ENCODE measurements around the gene LRRC25.

Gene LRRC25

GRCh38 chr19:18431351-18432197 lies 34.2 kb upstream of the LRRC25 start (continued):
- TF ChIP-seq HIC1 (tag by site-specific recombination; IDR thresholded peaks at IDR 0.05) = peak; percentile 83
- no peak for TF ChIP-seq ELK4 (IDR thresholded peaks at IDR 0.05; ENCODE audit: borderline replicate concordance, low read depth, low read length)
- TF ChIP-seq ZNF112 (tag by site-specific recombination; IDR thresholded peaks at IDR 0.05) = no peak
- no peak for TF ChIP-seq ZNF280C (tag by site-specific recombination; IDR thresholded peaks at IDR 0.05)
- no peak for TF ChIP-seq ZBTB26 (tag by site-specific recombination; optimal IDR thresholded peaks at IDR 0.05)
- no peak for TF ChIP-seq HOXC10 (CRISPR knock-in tag; IDR thresholded peaks at IDR 0.05)
- no peak for TF ChIP-seq ZNF114 (tag by site-specific recombination; IDR thresholded peaks at IDR 0.05)
- no peak for TF ChIP-seq ZNF18 (tag by site-specific recombination; IDR thresholded peaks at IDR 0.05)
- TF ChIP-seq IKZF3 (tag by site-specific recombination; IDR thresholded peaks at IDR 0.05) = peak; percentile 84
- peak; percentile 42; the same call in 1 of the 2 replicates for TF ChIP-seq ZBTB48 (tag by site-specific recombination; IDR thresholded peaks at IDR 0.05)
- no peak for TF ChIP-seq ZBTB17 (tag by site-specific recombination; IDR thresholded peaks at IDR 0.05)
- TF ChIP-seq ZBTB10 (tag by site-specific recombination; IDR thresholded peaks at IDR 0.05) = peak; percentile 57
- no peak for TF ChIP-seq PBX3 (CRISPR knock-in tag; IDR thresholded peaks at IDR 0.05)
- no peak for TF ChIP-seq MEIS1 (CRISPR knock-in tag; IDR thresholded peaks at IDR 0.05; ENCODE audit: borderline replicate concordance)
- TF ChIP-seq ZNF362 (tag by site-specific recombination; IDR thresholded peaks at IDR 0.05) = no peak
- no peak for TF ChIP-seq ZFP69B (tag by site-specific recombination; IDR thresholded peaks at IDR 0.05)
- TF ChIP-seq ZNF221 (tag by site-specific recombination; IDR thresholded peaks at IDR 0.05; ENCODE audit: borderline replicate concordance) = no peak
- no peak for TF ChIP-seq ZNF2 (tag by site-specific recombination; IDR thresholded peaks at IDR 0.05)
- no peak for TF ChIP-seq ZNF423 (tag by site-specific recombination; IDR thresholded peaks at IDR 0.05)
- TF ChIP-seq REST (tag by site-specific recombination; IDR thresholded peaks at IDR 0.05) = no peak
- TF ChIP-seq ZNF623 (tag by site-specific recombination; IDR thresholded peaks at IDR 0.05) = no peak

Measured in HEK293 (cell line).